Measurements from ENCODE around the gene NANOS3.
"Not testable (repeated sequence)": the region's sequence is repeated elsewhere in the genome, so short reads cannot be mapped to it uniquely, and the experiment has no call there.

DNA sequence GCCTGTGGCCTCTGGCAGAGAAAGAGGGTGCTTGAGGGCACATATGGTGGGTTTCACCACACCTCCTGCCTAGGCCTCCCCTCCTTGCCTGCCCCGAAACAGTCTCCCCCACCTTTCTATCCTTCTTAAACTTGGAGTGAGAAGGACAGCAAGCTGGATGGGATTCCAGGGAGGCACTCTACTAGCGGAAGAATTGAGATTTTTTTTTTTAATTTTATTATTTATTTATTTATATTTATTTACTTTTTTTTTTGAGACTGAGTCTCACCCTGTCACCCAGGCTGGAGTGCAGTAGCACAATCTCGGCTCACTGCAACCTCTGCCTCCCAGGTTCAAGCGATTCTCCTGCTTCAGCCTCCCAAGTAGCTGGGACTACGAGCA is 25.2 kb upstream of the NANOS3 start:
- TF ChIP-seq POLR2A (IDR thresholded peaks at IDR 0.05; ENCODE audit: low read length); GATA1 (IDR thresholded peaks at IDR 0.05; ENCODE audit: low read depth, low read length): not testable (repeated sequence)

Measured in erythroblast (primary cell).